GM10266 (cell line): ENCODE results near the gene CEP68.

Experiments used
- DNase-seq: peaks from one replicate; pipeline ENCODE4 v3.0.0; 2012; ENCODE audit errors: extremely low spot score
- TF ChIP-seq, protein P1 (sequence below): IDR thresholded peaks from 2 replicates; pipeline ENCODE4 v1.5.1; 2012; ENCODE audit warnings: mild to moderate bottlenecking, low read depth; ENCODE audit not compliant: control insufficient read depth, insufficient read depth; ENCODE audit errors: missing control alignments

The CEP68 gene, protein sequence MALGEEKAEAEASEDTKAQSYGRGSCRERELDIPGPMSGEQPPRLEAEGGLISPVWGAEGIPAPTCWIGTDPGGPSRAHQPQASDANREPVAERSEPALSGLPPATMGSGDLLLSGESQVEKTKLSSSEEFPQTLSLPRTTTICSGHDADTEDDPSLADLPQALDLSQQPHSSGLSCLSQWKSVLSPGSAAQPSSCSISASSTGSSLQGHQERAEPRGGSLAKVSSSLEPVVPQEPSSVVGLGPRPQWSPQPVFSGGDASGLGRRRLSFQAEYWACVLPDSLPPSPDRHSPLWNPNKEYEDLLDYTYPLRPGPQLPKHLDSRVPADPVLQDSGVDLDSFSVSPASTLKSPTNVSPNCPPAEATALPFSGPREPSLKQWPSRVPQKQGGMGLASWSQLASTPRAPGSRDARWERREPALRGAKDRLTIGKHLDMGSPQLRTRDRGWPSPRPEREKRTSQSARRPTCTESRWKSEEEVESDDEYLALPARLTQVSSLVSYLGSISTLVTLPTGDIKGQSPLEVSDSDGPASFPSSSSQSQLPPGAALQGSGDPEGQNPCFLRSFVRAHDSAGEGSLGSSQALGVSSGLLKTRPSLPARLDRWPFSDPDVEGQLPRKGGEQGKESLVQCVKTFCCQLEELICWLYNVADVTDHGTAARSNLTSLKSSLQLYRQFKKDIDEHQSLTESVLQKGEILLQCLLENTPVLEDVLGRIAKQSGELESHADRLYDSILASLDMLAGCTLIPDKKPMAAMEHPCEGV

DNA sequence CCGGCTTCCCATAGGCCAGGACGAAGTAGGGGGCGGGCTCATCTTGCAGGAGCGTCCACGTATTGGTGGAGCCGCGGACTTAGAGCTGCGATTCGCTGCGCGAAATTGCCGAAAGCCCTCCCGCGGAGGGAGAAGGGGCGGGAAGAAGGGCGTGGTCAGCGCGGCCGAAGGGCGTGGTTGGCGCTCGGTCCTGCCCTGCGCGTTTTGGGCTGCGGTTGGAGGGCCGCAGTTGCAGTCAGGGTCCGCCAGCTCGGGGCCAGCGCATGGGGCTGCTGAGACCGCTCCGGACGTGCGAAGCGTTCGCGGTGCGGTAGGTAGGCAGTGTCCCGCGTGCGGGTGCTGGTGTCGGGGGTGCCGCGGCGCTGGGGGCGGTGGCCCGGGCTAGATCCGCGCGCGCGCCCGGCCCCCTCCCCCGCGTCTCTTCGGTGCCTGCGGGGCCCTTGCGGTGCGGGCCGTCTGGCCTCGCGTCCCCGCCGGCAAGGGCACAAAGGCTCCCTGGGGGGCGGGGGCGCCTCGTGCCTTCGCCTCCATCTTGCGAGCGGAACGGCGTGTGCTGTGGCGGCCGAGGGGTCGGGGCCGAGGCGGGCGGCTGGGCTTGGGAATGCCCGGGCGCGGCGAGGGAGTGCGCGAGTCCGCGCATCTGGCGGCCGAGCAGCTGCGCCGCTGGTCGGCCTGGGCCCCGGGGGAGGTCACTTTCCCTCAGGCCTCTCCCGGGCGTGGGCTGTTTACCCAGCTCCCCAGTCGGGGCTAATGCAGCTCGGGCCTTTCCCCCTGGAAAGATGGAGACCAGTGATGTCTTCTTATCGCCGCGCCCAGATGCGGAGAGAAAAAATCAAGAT lies at the start of gene CEP68:
Gene CEP68 (plus strand): TSS at position 202 of the 839 bp plus-strand sequence. CDS start 13,029 bp downstream, outside the sequence.
- DNase-seq = peak; percentile 97
- TF ChIP-seq, protein P1, sequence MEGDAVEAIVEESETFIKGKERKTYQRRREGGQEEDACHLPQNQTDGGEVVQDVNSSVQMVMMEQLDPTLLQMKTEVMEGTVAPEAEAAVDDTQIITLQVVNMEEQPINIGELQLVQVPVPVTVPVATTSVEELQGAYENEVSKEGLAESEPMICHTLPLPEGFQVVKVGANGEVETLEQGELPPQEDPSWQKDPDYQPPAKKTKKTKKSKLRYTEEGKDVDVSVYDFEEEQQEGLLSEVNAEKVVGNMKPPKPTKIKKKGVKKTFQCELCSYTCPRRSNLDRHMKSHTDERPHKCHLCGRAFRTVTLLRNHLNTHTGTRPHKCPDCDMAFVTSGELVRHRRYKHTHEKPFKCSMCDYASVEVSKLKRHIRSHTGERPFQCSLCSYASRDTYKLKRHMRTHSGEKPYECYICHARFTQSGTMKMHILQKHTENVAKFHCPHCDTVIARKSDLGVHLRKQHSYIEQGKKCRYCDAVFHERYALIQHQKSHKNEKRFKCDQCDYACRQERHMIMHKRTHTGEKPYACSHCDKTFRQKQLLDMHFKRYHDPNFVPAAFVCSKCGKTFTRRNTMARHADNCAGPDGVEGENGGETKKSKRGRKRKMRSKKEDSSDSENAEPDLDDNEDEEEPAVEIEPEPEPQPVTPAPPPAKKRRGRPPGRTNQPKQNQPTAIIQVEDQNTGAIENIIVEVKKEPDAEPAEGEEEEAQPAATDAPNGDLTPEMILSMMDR = no peak

- no peak for DNase-seq
- TF ChIP-seq, protein P1 = no peak
Measured at GRCh38 chr2:65013776-65014175, 42.4 kb upstream of the CEP68 start.

DNA sequence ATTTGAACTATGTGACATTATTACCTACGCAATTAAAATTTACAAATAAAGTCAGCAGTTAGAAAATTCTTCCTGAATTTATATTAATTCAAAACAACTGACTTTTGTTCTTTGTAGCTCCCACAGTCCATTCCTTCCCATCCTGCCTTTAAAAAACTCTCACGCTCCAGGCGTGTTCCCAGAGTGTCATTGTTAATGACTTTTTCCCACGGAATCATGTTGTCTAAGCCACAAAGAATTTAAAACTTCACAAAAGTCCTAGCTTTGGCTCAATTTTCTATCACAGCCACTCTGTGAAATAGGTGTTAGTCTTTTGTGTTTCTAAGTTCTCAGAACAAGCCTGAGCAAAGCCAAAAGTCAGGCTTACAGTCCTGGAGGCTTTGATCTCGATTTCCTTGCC lies 40.5 kb upstream of the CEP68 start:
- TF ChIP-seq, protein P1 = no peak
- DNase-seq = no peak

DNA sequence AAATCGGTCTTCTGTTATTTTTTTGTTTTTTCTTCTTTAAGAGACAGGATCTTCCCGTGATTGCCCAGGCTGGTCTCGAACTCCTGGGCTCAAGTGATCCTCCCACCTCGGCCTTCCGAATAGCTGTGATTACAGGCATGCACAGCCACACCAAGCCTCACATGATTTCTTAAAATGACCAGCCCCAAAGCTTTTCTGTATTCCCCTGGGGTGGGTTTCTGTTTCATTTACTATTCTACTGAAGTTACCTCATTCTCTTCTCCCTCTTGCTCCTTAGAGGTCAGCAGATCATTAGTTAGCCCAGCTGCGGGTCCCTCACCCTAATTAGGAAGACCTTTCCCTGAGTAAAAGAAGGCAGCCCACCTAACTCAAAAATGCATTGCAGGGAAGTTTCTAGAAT lies 39.4 kb upstream of the CEP68 start:
- DNase-seq = peak; percentile 52
- TF ChIP-seq, protein P1 = no peak

DNA sequence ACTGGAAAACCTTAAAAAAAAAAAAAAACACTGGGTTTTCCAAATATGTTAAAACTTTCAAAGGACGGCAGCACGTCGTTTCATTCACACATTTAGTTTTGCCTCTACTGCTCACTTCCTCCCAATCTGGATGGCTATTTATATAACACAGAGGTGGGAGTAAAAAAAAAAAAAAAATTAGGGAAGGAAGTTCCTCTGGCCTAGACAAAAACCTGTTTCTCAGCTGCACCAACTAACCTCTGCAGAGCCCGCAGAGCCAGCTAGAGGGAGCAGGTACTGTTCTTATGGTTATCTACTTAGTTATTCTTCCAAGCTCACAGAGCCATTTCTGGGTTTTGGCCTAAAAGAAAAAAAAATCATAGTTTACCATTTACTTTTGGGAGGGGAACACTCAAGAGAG lies 38.9 kb upstream of the CEP68 start:
- TF ChIP-seq, protein P1 = peak; percentile 40
- DNase-seq = no peak

GRCh38 chr2:65018141-65018582 lies 38.1 kb upstream of the CEP68 start:
- TF ChIP-seq, protein P1 = no peak
- no peak for DNase-seq
